Measurements from ENCODE around the gene ASAP2.

The ASAP2 gene

GRCh38 chr2:9445089-9445488 is 238.5 kb downstream of the ASAP2 start:
- no peak for DNase-seq

GRCh38 chr2:9451231-9451630 is 244.6 kb downstream of the ASAP2 start:
- DNase-seq, result no peak

Data from left hindlimb (tissue), 1 donor.